GM19023 (cell line): ENCODE data around the gene FBXL14.
"Not testable (repeated sequence)": the region's sequence is repeated elsewhere in the genome, so short reads cannot be mapped to it uniquely, and the experiment has no call there.

Experiments
- ATAC-seq: cut with Tn5 transposase; IDR thresholded peaks from one replicate; pipeline ENCODE4 v1.9.1; 2021; ENCODE audit warnings: mild to moderate bottlenecking, moderate library complexity; ENCODE audit not compliant: unreplicated experiment

Gene FBXL14

DNA sequence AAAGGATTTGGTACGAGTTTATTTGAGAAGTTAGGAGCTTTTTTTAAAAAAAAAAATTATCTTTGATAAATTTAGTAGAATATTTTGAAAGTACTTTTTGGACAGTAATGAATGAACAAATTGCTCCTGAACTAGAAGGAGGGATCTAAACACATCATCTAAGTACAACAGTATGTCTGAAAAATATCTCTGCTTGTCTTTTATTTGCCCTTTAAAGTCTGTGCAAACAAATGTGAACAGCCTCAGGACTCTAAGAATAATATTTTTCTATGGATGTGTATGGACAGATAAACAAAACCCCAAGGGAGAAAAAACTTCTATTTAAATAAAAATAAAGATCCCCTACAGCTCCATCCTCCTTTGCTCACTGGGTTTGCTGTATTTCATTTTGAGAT is 19.5 kb downstream of the FBXL14 start:
- ATAC-seq: no peak

DNA sequence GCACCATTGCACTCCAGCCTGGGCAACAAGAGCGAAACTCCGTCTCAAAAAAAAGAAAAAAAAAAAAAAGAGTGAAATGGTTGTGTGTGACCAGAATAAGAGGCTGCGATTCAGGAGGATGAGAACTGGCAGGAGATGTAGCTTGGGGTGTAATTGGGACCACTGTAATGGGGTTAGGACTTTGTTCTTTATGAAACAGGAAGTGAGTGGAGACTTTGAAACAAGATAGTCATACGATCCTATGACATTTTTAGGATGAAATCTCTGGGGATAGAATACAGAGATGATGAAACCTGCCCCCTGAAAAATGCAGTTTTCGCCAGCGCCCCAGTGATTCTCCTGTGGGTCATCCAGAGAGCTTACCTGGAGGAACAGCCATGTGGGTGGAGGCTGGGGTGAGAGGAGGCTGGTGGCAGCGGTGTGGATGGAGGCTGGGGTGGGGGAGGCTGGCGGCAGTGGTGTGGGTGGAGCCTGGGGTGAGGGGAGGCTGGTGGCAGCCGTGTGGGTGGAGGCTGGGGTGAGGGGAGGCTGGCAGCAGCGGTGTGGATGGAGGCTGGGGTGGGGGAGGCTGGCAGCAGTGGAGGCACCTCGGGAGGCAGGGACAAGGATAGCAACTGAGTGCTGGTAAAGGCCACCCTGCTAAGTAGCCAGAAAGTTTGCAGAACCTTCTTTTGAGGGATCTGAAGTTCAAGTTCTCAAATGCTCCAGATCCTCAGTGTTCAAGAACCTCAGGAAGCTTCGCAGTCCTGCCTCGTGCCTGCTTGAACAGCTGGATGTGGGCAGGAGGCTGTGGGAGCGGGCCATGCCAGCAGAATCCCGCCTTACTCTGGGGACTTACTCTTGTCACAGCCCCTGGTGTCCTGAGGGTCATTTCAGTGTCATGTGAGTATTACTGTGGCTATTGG is 20.2 kb downstream of the FBXL14 start:
- no peak for ATAC-seq

- no peak for ATAC-seq
Measured at GRCh38 chr12:1572731-1573130, 21.6 kb downstream of the FBXL14 start.

DNA sequence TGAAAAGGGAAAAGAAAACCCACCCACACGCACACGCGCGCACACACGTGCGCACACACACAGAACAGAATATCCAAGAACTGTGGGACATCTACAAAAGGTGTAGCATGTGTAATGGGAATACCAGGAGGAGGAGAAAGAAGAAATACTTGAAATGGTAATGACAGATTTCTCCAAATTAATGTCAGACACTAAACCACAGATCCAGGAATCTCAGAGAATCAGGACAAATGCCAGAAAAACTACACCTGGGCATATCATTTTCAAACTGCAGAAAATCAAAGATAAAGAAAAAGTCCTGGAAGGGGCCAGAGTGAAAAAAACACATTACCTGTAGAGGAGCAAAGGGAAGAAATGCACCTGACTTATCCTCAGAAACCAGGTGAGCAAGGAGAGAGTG is 26.5 kb downstream of the FBXL14 start:
- no peak for ATAC-seq

DNA sequence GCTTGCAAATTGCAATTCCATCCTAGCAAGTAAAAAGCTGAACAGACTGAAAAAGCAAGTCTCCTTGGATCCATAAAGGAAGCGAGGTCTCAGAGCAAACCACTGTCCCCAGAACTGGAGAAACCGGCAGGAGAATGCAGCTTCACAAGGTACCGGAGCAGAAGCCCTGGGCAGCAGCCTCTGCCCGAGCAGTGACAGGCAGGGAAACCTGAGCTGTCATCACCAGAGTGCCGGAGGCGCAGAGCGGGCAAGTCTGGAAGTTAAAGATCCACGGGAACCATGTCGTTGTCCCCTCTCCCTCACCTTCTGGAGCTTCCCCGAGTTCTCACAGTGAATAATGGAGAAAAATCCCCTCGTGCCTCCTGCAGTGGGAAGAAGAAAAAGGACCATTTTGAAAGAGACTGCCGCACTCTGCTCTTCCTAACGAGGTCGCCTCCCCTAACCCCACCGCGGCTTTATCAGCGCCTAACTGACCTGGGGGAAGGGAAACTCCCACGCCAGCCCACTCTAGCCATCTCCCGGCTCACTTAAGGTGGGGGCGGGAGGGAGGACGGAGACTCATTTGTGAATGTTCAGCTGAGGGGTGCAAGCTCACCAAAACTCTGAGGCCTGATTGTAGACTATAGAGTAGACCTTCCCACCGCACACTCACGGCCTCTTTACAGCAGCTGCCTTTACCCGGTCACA is 27.8 kb downstream of the FBXL14 start:
- no peak for ATAC-seq

GRCh38 chr12:1565172-1565571 is 29.2 kb downstream of the FBXL14 start:
- ATAC-seq: no peak

DNA sequence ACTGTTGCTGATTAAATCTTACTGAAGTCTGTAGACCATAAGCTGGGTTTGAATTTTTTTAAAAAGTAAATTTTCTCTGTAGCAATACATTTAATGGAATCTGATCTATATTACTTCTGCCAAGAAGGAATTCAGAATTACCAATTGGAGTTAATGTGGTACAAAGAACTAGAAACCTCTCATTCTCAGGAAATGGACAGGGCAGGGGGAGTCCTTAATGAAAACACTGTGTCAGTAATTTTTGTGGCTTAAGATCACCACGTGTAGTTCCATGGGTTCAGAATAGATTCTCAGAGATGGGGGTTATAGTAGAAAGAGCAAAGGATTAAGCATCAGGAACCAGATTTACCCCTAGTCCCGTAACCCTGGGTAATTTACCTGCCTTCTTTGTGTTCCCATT is 30.3 kb downstream of the FBXL14 start:
- ATAC-seq: no peak

DNA sequence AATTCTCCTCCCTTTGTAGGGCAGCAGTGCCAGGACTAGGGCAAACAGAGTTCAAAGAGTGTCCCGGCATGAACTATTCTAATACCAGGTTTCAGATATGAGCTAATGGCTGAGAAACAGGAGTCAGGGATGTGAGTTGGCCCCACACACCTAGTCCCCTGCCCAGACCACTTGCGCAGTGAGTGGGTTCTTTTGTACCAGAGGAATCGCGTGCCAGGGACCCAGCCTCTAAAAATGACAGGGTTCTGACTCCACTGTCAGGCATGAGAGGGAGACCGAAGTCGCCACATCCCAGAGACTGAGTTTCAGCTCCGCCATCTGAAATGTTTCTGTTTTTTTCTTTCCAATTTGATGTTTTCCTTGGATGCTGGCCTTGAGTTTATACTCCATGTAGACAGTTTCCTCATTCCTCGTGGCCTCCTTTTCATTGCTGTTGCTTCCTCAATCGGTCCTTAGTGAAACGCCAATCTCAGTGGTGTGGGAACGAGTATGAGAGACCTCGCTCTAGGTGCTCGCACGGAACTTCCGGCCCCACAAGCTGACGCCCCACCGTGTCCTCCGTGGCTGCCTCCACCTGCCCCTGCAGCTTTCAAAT is 31.5 kb downstream of the FBXL14 start:
- no peak for ATAC-seq

DNA sequence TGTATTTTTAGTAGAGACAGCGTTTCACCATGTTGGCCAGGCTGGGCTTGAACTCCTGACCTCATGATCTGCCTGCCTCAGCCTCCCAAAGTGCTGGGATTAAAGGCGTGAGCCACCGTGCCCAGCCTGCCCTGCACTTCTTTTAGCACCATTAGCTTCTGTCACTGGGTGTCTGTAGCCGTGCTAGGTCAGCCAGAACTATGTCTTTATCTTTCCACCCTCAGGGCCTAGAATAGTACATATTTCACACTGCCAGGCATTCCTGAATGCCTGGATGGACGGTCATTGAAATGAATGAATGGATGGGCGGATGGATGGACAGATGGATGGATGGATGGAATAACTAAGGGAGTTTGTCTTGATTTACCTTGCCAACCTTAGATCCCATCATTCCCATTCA is 33.7 kb downstream of the FBXL14 start:
- no peak for ATAC-seq

DNA sequence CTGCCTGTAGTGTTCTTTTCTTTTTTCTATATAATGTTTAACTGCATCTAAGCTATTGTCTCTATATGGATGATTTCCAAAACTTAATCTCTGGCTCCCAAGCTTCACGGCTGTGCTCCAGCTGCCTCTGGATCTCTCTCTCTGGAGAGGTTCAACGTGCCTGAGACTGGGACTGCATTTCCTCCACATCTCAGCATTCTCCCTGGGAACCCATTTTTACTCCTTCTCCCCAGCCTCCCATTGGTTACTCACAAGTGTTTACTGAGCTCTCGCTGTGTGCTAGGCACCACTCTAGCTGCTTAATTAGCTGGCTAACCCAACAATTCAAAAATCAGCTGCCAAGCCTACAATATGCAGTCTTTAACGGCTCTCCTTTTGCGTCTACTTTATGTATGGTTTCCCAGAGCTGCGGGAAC is 34.7 kb downstream of the FBXL14 start:
- ATAC-seq: no peak

- not testable (repeated sequence) for ATAC-seq
Measured at GRCh38 chr12:1558108-1558507, 36.3 kb downstream of the FBXL14 start.

GRCh38 chr12:1553987-1554982 is 40.1 kb downstream of the FBXL14 start:
- peak; percentile 95 for ATAC-seq

DNA sequence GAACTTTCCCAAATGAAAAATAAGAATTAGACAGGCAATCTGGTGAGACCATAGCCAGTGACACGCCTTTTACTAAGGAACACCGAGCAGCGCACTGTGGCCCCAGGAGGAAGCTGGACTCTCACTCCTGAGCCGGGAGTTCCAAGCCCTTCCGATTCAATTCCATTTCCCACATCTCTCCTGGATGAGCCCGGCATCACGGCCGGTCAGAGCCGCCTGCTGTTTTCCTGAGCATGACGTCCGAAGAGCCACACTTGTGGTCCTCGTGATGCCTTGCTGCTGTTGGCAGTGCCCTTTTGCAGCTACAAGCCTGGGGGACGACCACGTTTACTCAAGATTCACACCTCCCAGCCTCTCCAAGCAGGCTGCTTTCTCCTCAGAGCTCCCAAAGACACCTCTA is 40.8 kb downstream of the FBXL14 start:
- no peak for ATAC-seq

DNA sequence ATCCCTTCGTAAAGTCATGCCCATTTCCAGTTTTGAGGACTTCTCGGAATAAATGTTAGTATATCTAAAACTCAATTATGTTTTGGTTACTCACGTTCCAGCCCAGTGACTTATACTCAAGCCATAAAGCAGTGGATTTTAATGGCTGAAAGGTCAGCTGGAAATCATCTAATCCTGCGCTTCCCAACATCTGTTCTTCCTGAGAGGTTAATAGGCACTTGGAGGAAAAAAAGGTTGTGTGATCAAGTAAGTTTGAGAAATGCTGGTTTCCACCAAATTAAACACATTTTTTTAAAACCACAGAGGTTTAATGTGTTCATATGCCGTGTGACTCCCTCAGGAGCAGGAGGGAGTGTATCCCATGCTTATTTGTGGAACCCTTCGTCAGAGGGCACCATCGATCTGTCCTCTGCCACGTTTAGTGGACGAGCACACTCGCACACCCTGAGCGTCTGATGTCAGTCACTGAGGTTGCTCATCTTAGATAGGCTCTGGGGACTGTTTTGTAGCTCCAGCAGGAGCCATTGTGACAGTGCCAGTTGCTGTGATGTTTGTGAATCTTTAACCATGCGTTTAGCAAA is 41.4 kb downstream of the FBXL14 start:
- no peak for ATAC-seq

- no peak for ATAC-seq
Measured at GRCh38 chr12:1552171-1552570, 42.2 kb downstream of the FBXL14 start.

- ATAC-seq: no peak
Measured at GRCh38 chr12:1551496-1551895, 42.9 kb downstream of the FBXL14 start.

DNA sequence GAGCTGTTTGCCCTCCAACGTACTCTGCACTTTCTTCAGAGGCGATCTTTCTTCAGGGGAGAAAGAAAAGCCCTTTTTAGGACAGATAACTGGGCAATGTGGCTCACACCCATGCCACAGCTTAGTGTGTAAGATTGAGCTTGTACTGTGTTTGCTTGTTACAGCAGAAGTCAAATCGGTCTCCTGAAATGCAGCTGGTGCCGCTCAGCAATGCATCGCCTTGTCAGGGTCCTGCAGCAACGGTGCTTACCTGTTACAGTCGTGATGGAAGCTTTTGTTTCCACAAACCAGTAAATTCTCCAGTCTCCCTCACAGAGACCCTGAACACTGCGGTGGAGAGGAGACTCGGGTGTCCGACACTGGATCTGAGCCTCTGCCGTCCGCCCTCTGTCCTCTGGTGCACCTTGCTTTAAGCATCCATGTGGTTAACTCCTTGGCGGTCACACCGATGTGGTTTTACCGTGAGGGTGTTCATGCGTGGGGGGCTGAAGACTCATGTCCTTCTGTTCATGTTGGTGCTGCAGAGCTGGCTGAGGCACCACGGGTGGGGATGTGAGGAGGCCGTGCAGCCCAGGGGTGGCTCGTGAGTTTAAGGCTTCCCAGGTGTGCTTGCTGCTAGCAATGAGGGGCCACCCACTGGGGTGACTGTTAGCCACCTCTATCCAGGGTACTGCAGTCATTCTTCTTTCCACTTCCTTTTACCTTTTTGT is 47.3 kb downstream of the FBXL14 start:
- ATAC-seq: no peak

GRCh38 chr12:1544996-1545700 is 49.2 kb downstream of the FBXL14 start:
- no peak for ATAC-seq

- no peak for ATAC-seq
Measured at GRCh38 chr12:1542599-1542998, 51.8 kb downstream of the FBXL14 start.
